Gastroesophageal sphincter (tissue), 4 donors: ENCODE measurements around the gene MAL. TPM values are rescaled to one million over a fixed set of nuclear protein-coding genes. Genes with fewer than 3 reads are reported as not detected.

Source experiments
- ATAC-seq: fragments of 150-250 bp; one replicate; pipeline ENCODE4 v1.9.1; 2016; ENCODE audit warnings: mild to moderate bottlenecking, moderate library complexity
- H3K27ac ChIP-seq, 4 donors: fragments of 200-600 bp; sonication (generic) in 3 of 4; 1 replicate in 3 of 4; 2 replicates in 1 of 4; pipeline ENCODE4 v1.5.1; 2016 to 2019
- H3K27me3 ChIP-seq: fragments of 200-600 bp; sonication (generic); one replicate; pipeline ENCODE4 v1.5.1; 2019
- H3K36me3 ChIP-seq, 2 donors: fragments of 200-600 bp; sonication (generic); one replicate each; pipeline ENCODE4 v1.5.1; 2019; ENCODE audit warnings: control low read depth in 1 of 2
- H3K4me1 ChIP-seq, 3 donors: fragments of 200-600 bp; sonication (generic); 1 replicate in 2 of 3; 2 replicates in 1 of 3; pipeline ENCODE4 v1.5.1; 2016 to 2019; ENCODE audit warnings: control low read depth in 2 of 3
- H3K4me3 ChIP-seq, 2 donors: fragments of 200-600 bp; sonication (generic); one replicate each; pipeline ENCODE4 v1.5.1; 2019; ENCODE audit warnings: mild to moderate bottlenecking in 1 of 2, moderate library complexity in 1 of 2
- H3K9me3 ChIP-seq, 3 donors: fragments of 200-600 bp; sonication (generic); one replicate each; pipeline ENCODE4 v1.5.1; 2017 to 2019; ENCODE audit warnings: control low read depth in 2 of 3
- EP300 ChIP-seq: sonication (generic); formaldehyde crosslinking; IDR thresholded peaks from one replicate; pipeline ENCODE4 v1.6.1; 2017; ENCODE audit warnings: antibody characterized with exemption, mild to moderate bottlenecking
- POLR2A ChIP-seq, 2 donors: fragments of 450-650 bp; IDR thresholded peaks; one replicate each; pipeline ENCODE4 v1.6.1; 2017; ENCODE audit warnings: antibody characterized with exemption in 2 of 2, mild to moderate bottlenecking in 2 of 2, moderate library complexity in 1 of 2
- POLR2AphosphoS5 ChIP-seq: sonication (generic); formaldehyde crosslinking; IDR thresholded peaks from one replicate; pipeline ENCODE4 v1.6.1; 2017; ENCODE audit warnings: antibody characterized with exemption
- WGBS, 2 donors: methylation state at CpG; one replicate each; pipeline ENCODE4 v1.1.5; 2018; ENCODE audit warnings: low coverage in 1 of 2; 5-methylcytosine and 5-hydroxymethylcytosine counted together
- total RNA-seq, 4 donors: library from RNA; depleted of rRNA; stranded (reverse); fragments of >200 nt; gene quantifications; one replicate each; pipeline ENCODE4 v1.1.0, GENCODE V29; 2016
- TF ChIP-seq, protein P1 (sequence below), 4 experiments: fragments of 200-600 bp in 2 of 4; fragments of 450-650 bp in 2 of 4; sonication (generic) in 1 of 4; IDR thresholded peaks; one replicate each; pipeline ENCODE4 v1.5.1; 2017 to 2019; ENCODE audit warnings: antibody characterized with exemption in 4 of 4, mild to moderate bottlenecking in 2 of 4, moderate library complexity in 2 of 4

Gene MAL
- total RNA-seq, 4 donors from 2014 or later = 21.3 to 39.8 (median 32.0) TPM

DNA sequence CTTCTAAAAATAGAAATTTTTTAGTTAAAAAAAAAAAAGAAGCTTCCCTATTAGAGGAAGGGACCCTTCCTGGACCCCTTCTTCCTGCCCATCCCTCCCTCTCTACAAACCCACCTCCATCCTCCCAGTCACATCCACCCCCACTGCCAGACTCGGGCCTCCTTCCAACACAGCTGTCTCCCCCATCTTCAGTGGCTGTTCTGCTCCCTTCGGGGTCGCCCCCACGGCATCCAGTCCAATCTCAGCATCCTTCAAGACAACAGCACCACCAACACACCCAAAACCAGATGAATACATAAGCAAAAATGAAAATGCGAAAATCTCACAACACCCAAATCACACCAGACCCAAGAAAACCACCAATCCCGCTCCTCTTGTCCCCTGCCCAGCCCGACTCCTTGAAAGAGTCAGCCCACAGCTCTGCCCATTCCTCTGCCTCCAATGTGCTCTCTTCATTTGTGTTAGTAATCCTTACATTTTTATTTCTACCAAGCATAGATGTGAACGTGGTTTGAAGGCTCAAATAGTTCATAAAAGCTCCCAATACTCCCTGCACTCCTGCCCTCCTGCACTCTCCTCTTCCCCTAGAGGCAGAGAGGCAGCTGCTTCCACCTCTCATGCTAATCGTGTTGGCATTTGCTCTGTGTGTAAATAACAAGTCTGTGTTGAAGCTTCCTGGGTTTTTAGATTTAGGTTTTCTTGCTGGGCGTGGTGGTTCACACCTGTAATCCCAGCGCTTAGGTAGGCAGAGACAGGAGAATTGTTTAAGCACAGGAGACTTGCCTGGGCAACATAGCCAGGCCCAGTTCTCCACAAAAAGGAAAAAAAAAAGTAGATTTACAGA lies 37.0 kb downstream of the MAL start:
- Histone ChIP-seq H3K36me3 (no peaks in the 10 kb centered on the region), H3K27me3 (peaks cover 41% of the 10 kb centered on the region), H3K9me3 (no peaks in the 10 kb centered on the region), H3K4me1 (no peaks in the 10 kb centered on the region), H3K4me3 (no peak overlapping the region), H3K27ac (no peak overlapping the region)
- TF ChIP-seq POLR2AphosphoS5 = no peak
- TF ChIP-seq, protein P1, sequence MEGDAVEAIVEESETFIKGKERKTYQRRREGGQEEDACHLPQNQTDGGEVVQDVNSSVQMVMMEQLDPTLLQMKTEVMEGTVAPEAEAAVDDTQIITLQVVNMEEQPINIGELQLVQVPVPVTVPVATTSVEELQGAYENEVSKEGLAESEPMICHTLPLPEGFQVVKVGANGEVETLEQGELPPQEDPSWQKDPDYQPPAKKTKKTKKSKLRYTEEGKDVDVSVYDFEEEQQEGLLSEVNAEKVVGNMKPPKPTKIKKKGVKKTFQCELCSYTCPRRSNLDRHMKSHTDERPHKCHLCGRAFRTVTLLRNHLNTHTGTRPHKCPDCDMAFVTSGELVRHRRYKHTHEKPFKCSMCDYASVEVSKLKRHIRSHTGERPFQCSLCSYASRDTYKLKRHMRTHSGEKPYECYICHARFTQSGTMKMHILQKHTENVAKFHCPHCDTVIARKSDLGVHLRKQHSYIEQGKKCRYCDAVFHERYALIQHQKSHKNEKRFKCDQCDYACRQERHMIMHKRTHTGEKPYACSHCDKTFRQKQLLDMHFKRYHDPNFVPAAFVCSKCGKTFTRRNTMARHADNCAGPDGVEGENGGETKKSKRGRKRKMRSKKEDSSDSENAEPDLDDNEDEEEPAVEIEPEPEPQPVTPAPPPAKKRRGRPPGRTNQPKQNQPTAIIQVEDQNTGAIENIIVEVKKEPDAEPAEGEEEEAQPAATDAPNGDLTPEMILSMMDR (IDR thresholded peaks at IDR 0.05) = no peak
- TF ChIP-seq EP300 = no peak
- no peak for TF ChIP-seq POLR2A (IDR thresholded peaks at IDR 0.05)
- WGBS, 2 donors = 74 to 76% methylated on average over 8 to 11 of the region's 11 CpGs
- ATAC-seq = no peak

DNA sequence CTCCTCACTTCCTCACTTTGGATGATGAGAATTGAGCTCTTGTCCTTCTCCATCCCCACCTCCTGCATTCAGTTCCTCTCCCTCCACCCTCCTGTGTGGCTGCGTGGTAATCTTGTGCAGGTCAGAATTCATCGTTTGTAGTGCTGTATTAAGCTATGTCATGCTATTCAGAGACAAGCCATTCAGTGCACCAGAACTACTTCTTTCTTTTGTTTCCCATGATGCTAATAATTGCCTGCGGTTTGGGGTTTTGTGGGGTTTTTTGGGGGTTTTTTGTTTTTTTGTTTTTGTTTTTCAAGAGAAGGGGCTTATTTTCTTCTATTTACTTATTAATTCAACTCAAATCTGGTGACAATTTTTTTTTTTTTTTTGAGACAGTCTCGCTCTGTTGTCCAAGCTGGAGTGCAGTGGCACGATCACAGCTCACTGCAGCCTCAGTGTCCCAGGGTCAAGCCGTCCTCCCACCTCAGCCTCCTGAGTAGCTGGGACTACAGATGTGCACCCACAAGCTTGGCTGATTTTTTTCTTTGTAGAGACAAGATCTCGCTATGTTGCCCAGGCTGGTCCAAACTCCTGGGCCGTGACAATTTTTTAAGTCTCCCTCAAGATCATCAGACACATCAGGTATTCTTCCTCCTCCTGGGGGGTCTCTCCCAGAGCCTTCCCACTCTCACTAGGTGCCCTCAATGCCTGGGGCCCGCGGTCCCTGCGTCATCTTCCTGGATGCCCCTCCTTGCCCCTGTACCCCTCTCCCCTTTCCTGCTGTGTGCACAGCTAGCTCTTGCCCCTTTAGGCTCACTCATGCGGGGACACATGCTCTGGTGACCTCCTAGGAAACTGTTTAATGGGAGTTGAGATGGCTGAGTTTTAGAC lies 37.8 kb downstream of the MAL start:
- Histone ChIP-seq H3K4me1 (no peaks in the 10 kb centered on the region), H3K4me3 (no peak overlapping the region), H3K36me3 (no peaks in the 10 kb centered on the region), H3K9me3 (no peaks in the 10 kb centered on the region), H3K27ac (no peak overlapping the region), H3K27me3 (peaks cover 41% of the 10 kb centered on the region)
- TF ChIP-seq EP300 = no peak
- no peak for TF ChIP-seq POLR2A (IDR thresholded peaks at IDR 0.05)
- no peak for TF ChIP-seq POLR2AphosphoS5
- TF ChIP-seq, protein P1 (IDR thresholded peaks at IDR 0.05) = no peak
- 72 to 78% methylated on average over 8 to 9 of the region's 12 CpGs for WGBS, 2 donors
- ATAC-seq = no peak

DNA sequence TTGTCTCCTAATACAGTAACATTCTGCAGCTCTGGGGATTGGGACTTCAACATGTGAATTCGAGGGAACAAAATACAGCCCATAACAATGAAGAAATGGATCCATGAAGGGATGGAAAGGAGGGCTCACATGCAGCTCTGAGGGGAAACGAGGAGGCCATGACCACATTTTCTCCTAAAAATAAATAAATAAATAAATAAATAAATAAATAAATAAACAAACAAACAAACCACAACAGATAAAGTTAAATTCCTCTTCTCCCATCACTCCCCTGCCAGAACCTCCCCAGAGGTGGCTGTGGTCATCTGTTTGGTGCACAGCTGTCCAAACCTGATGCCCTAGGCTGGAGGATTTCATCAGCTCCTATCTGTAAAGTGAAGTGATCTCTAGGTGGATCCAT lies 42.7 kb downstream of the MAL start:
- 80% methylated on average over 1 of the region's 2 CpGs; no CpG with 5 or more reads in 1 of the 2 donors for WGBS, 2 donors
- H3K4me3 ChIP-seq = no peak overlapping the region
- no peak for ATAC-seq
- peaks cover 27% of the 10 kb centered on the region for H3K27me3 ChIP-seq
- TF ChIP-seq EP300 (no peak), POLR2AphosphoS5 (no peak), POLR2A (IDR thresholded peaks at IDR 0.05) (no peak)
- TF ChIP-seq, protein P1 (IDR thresholded peaks at IDR 0.05) = no peak
- no peaks in the 10 kb centered on the region for H3K4me1 ChIP-seq
- no peaks in the 10 kb centered on the region for H3K36me3 ChIP-seq
- H3K27ac ChIP-seq = no peak overlapping the region
- no peaks in the 10 kb centered on the region for H3K9me3 ChIP-seq

DNA sequence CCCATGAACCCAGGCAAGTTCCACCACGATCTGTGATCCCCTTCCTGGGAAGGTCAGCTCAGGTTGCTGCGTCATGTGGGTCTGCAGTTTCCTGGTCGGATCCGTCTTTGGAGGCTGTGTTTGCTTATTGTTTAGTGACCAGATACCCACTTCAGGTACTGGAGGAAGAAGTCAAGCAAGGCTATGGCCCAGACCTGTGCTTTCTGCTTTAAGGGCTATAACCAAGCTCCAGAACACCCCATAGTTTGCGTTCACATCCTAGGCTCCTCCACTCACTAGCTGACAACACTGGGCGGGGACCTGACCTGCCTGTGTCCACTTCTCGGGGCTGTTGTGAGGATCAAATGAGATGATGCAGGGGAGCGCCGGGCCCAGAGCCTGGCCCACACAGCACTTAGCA lies 44.0 kb downstream of the MAL start:
- no peaks in the 10 kb centered on the region for H3K36me3 ChIP-seq
- peaks cover 36% of the 10 kb centered on the region for H3K27me3 ChIP-seq
- no peak for ATAC-seq
- H3K9me3 ChIP-seq = no peaks in the 10 kb centered on the region
- no peak for TF ChIP-seq POLR2AphosphoS5
- no peak for TF ChIP-seq EP300
- TF ChIP-seq, protein P1 (IDR thresholded peaks at IDR 0.05) = no peak
- no peak for TF ChIP-seq POLR2A (IDR thresholded peaks at IDR 0.05)
- WGBS, 2 donors = 61 to 71% methylated on average over 5 to 6 of the region's 9 CpGs
- H3K4me3 ChIP-seq = no peak overlapping the region
- H3K4me1 ChIP-seq = no peaks in the 10 kb centered on the region
- H3K27ac ChIP-seq = no peak overlapping the region
